MCF 10A (cell line): Measurements from ENCODE around the gene NT5C. TPM values are rescaled to one million over a fixed set of nuclear protein-coding genes. Genes with fewer than 3 reads are reported as not detected.

Source experiments
- BruUV-seq: library from RNA; stranded (reverse); fragments of 400-500 nt; replicated peaks from 2 replicates; lab custom pipeline; 2021; lab: Mats Ljungman, UMichigan
- CTCF ChIA-PET: fragments of 300-600 bp; sonication (Branson Sonifier 250); formaldehyde crosslinking; extraction: SDS; loops from one replicate; lab custom pipeline; 2021; ENCODE audit warnings: antibody characterized with exemption, inconsistent platforms; lab: Yijun Ruan, JAX
- POLR2A ChIA-PET: fragments of 300-600, 350-650 bp; sonication (Branson Sonifier 250); formaldehyde crosslinking; extraction: SDS; loops from one replicate; lab custom pipeline; 2020; ENCODE audit warnings: antibody characterized with exemption, inconsistent platforms; lab: Yijun Ruan, JAX
- DNase-seq: peaks from one replicate; pipeline ENCODE4 v3.0.0-alpha.2; 2018; ENCODE audit not compliant: unreplicated experiment
- H3K27ac Mint-ChIP-seq: one replicate; pipeline ENCODE4 v1.8.0; 2022; ENCODE audit warnings: mild to moderate bottlenecking, low read depth, mixed read lengths; ENCODE audit not compliant: unreplicated experiment
- H3K27me3 Mint-ChIP-seq: one replicate; pipeline ENCODE4 v1.8.0; 2022; ENCODE audit warnings: mixed read lengths; ENCODE audit not compliant: insufficient read depth, unreplicated experiment
- H3K36me3 Mint-ChIP-seq: one replicate; pipeline ENCODE4 v1.8.0; 2022; ENCODE audit warnings: mild to moderate bottlenecking, moderate library complexity, mixed read lengths; ENCODE audit not compliant: insufficient read depth, unreplicated experiment
- H3K4me1 Mint-ChIP-seq: one replicate; pipeline ENCODE4 v1.8.0; 2022; ENCODE audit warnings: mixed read lengths; ENCODE audit not compliant: insufficient read depth, unreplicated experiment
- H3K4me3 Mint-ChIP-seq: one replicate; pipeline ENCODE4 v1.8.0; 2022; ENCODE audit warnings: mild to moderate bottlenecking, moderate library complexity, mixed read lengths; ENCODE audit not compliant: unreplicated experiment
- H3K9me3 Mint-ChIP-seq: one replicate; pipeline ENCODE4 v1.8.0; 2022; ENCODE audit warnings: mixed read lengths; ENCODE audit not compliant: unreplicated experiment
- CTCF ChIP-seq: fragments of 200-600 bp; IDR thresholded peaks from one replicate; pipeline ENCODE4 v1.8.0; 2022; ENCODE audit warnings: antibody characterized with exemption, mild to moderate bottlenecking; ENCODE audit not compliant: unreplicated experiment
- intact Hi-C: fragments of 100-400 bp; cut with micrococcal nuclease; formaldehyde crosslinking; loops from 2 replicates; pipeline ENCODE4 v1.14.1; 2022
- total RNA-seq: library from RNA; stranded (reverse); gene quantifications from 2 replicates; pipeline ENCODE4 v1.2.3, GENCODE V29; 2022

NT5C gene
- total RNA-seq, 1 experiment from 2014 or later: 113 TPM

GRCh38 chr17:75111777-75112335, 19.7 kb downstream of the NT5C start:
- no peaks in the 10 kb centered on the region for H3K27me3 Mint-ChIP-seq
- no peak for DNase-seq
- intact Hi-C loops: loop anchor here (5.0 kb wide), 1 partner anchor 300 kb away; no protein-coding TSS in a partner anchor
- peaks cover 16% of the 10 kb centered on the region for H3K36me3 Mint-ChIP-seq
- peaks cover 17% of the 10 kb centered on the region for H3K4me1 Mint-ChIP-seq
- H3K27ac Mint-ChIP-seq: no peak overlapping the region
- H3K4me3 Mint-ChIP-seq: peak overlapping the region; percentile 32
- CTCF ChIA-PET: interaction anchor here (0.6 to 9.5 kb wide), 11 partner anchors 12 to 547 kb away, joined by 3 to 136 read pairs (median 9); partner anchors contain the start of genes MIF4GD and NT5C
- TSS peak; percentile 6 for BruUV-seq
- POLR2A ChIA-PET: interaction anchor here (0.6 to 3.4 kb wide), 5 partner anchors 11 to 149 kb away, joined by 3 to 37 read pairs (median 9); partner anchors contain the start of genes GGA3, JPT1, MRPS7 and SLC16A5
- H3K9me3 Mint-ChIP-seq: no peaks in the 10 kb centered on the region
- TF ChIP-seq CTCF: no peak

- TF ChIP-seq CTCF: no peak
- intact Hi-C loops: loop anchor here (1.0 to 5.0 kb wide), 2 partner anchors 40 to 302 kb away; no protein-coding TSS in a partner anchor
- no peak for DNase-seq
- Mint-ChIP-seq H3K4me1 (peaks cover 17% of the 10 kb centered on the region), H3K27ac (peak overlapping the region; percentile 39), H3K4me3 (peak overlapping the region; percentile 78), H3K9me3 (no peaks in the 10 kb centered on the region), H3K27me3 (no peaks in the 10 kb centered on the region), H3K36me3 (peaks cover 1% of the 10 kb centered on the region)
- ChIA-PET POLR2A (interaction anchor here (0.6 to 3.4 kb wide), 29 partner anchors 11 to 270 kb away, joined by 3 to 37 read pairs (median 6); partner anchors contain the start of genes CDR2L, GGA3, JPT1 and KCTD2), CTCF (interaction anchor here (0.6 to 9.5 kb wide), 9 partner anchors 13 to 149 kb away, joined by 3 to 136 read pairs (median 4); partner anchors contain the start of gene NT5C)
- no TSS peak for BruUV-seq
Measured at GRCh38 chr17:75110234-75110937, 21.2 kb downstream of the NT5C start.

- no peak for TF ChIP-seq CTCF
- Mint-ChIP-seq H3K9me3 (no peaks in the 10 kb centered on the region), H3K4me3 (peak within 1 kb of the TSS; percentile 78), H3K36me3 (peaks cover 5% of the 10 kb centered on the region), H3K27ac (peak within 1 kb of the TSS; percentile 39), H3K4me1 (peaks cover 12% of the 10 kb centered on the region), H3K27me3 (no peaks in the 10 kb centered on the region)
- BruUV-seq: no TSS peak
- peak; percentile 86 for DNase-seq
- intact Hi-C loops: loop anchor here (1.0 to 5.0 kb wide), 3 partner anchors 39 to 303 kb away; no protein-coding TSS in a partner anchor
- ChIA-PET POLR2A (interaction anchor here (0.6 to 3.4 kb wide), 30 partner anchors 10 to 232 kb away, joined by 3 to 37 read pairs (median 5); partner anchors contain the start of genes GGA3, JPT1, KCTD2 and MRPL58), CTCF (interaction anchor here (0.6 to 9.5 kb wide), 5 partner anchors 22 to 172 kb away, joined by 3 to 136 read pairs (median 4); partner anchors contain the start of gene NT5C)
Measured at GRCh38 chr17:75109407-75110233, 21.9 kb downstream of the NT5C start, which contains the start of gene ARMC7. ARMC7 (plus strand) TSS chr17:75109969; CDS start chr17:75110289, 320 bp downstream.
